B cell (primary cell): ENCODE results near the gene ZNF649.
"Not testable (repeated sequence)": the region's sequence is repeated elsewhere in the genome, so short reads cannot be mapped to it uniquely, and the experiment has no call there.

Source experiments
- EZH2 ChIP-seq: IDR thresholded peaks from 2 replicates; pipeline ENCODE4 v1.6.1; 2012; ENCODE audit warnings: borderline replicate concordance, low read depth, mild to moderate bottlenecking, moderate library complexity, low read length; ENCODE audit not compliant: insufficient read depth, poor library complexity, severe bottlenecking
- TF ChIP-seq, protein P1 (sequence below): fragments of 200-600 bp; IDR thresholded peaks from one replicate; pipeline ENCODE4 v1.8.0; 2022; ENCODE audit warnings: antibody characterized with exemption, mild to moderate bottlenecking

DNA sequence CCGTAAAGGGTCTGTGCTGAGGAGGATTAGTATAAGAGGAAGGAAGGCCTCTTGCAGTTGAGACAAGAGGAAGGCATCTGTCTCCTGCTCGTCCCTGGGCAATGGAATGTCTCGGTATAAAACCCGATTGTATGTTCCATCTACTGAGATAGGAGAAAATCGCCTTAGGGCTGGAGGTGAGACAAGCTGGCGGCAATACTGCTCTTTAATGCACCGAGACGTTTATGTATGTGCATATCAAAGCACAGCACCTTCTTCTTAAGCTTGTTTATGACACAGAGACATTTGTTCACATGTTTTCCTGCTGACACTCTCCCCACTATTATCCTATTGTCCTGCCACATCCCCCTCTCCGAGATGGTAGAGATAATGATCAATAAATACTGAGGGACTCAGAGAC, 1.3 kb upstream of the ZNF649 start:
- not testable (repeated sequence) for TF ChIP-seq EZH2
- TF ChIP-seq, protein P1, sequence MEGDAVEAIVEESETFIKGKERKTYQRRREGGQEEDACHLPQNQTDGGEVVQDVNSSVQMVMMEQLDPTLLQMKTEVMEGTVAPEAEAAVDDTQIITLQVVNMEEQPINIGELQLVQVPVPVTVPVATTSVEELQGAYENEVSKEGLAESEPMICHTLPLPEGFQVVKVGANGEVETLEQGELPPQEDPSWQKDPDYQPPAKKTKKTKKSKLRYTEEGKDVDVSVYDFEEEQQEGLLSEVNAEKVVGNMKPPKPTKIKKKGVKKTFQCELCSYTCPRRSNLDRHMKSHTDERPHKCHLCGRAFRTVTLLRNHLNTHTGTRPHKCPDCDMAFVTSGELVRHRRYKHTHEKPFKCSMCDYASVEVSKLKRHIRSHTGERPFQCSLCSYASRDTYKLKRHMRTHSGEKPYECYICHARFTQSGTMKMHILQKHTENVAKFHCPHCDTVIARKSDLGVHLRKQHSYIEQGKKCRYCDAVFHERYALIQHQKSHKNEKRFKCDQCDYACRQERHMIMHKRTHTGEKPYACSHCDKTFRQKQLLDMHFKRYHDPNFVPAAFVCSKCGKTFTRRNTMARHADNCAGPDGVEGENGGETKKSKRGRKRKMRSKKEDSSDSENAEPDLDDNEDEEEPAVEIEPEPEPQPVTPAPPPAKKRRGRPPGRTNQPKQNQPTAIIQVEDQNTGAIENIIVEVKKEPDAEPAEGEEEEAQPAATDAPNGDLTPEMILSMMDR = not testable (repeated sequence)
